Measurements from ENCODE around the gene RAD51AP2. TPM values are rescaled to one million over a fixed set of nuclear protein-coding genes. Genes with fewer than 3 reads are reported as not detected.
A peak's percentile ranks its signal among the peaks of the same experiment; 100 is the strongest.

The RAD51AP2 gene
- total and polyA plus RNA-seq, 2 of the 13 experiments (the other 11 are each of a cell fraction or from before 2014, with no cell fraction given), result 0.11 to 0.12 TPM

DNA sequence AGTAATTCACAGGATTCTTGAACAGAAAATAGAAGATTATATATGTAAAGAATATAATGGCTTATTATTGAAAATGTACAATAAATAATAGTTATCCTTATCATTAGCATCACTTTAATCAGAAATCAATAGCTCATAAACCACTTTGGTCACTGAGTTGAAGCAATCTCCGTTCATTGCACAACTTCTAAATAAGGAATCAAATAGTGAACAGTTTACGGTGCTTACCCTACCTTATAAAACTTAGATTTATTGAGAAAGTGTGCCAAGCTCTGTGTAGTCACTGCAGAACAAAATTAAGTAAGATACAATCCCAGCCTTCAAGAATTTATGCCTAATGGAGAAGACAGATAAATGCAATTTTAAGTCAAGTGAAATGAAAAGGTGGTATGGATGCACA is 29.0 kb upstream of the RAD51AP2 start (continued):
- TF ChIP-seq MYNN (CRISPR knock-in tag; IDR thresholded peaks at IDR 0.05; ENCODE audit: low read depth) (no peak), ZSCAN20 (CRISPR knock-in tag; IDR thresholded peaks at IDR 0.05; ENCODE audit: borderline replicate concordance) (no peak), ZNF788 (CRISPR knock-in tag; IDR thresholded peaks at IDR 0.05; ENCODE audit: borderline replicate concordance) (no peak), ZNF549 (CRISPR knock-in tag; IDR thresholded peaks at IDR 0.05) (no peak), KDM5B (CRISPR knock-in tag; IDR thresholded peaks at IDR 0.05; ENCODE audit: borderline replicate concordance) (no peak), ZNF768 (CRISPR knock-in tag; IDR thresholded peaks at IDR 0.05) (no peak), ZSCAN29 (CRISPR knock-in tag; conservative IDR thresholded peaks at IDR 0.05) (no peak), CEBPB (IDR thresholded peaks at IDR 0.05; ENCODE audit: borderline replicate concordance, low read depth, low read length) (peak; percentile 77; the same call in 1 of the 2 replicates), ZNF292 (CRISPR knock-in tag; IDR thresholded peaks at IDR 0.05; ENCODE audit: borderline replicate concordance, low read depth) (no peak), ZFX (CRISPR knock-in tag; IDR thresholded peaks at IDR 0.05; ENCODE audit: low read depth) (no peak), ZFP37 (CRISPR knock-in tag; IDR thresholded peaks at IDR 0.05; ENCODE audit: borderline replicate concordance) (no peak), ZIK1 (CRISPR knock-in tag; IDR thresholded peaks at IDR 0.05; ENCODE audit: borderline replicate concordance, low read depth) (no peak), SRSF4 (IDR thresholded peaks at IDR 0.05; ENCODE audit: low read depth, low read length, poor library complexity, severe bottlenecking) (no peak), HHEX (CRISPR knock-in tag; IDR thresholded peaks at IDR 0.05) (no peak), XRCC5 (optimal IDR thresholded peaks at IDR 0.05; ENCODE audit: low read length) (no peak)
- TF ChIP-seq, protein P1, sequence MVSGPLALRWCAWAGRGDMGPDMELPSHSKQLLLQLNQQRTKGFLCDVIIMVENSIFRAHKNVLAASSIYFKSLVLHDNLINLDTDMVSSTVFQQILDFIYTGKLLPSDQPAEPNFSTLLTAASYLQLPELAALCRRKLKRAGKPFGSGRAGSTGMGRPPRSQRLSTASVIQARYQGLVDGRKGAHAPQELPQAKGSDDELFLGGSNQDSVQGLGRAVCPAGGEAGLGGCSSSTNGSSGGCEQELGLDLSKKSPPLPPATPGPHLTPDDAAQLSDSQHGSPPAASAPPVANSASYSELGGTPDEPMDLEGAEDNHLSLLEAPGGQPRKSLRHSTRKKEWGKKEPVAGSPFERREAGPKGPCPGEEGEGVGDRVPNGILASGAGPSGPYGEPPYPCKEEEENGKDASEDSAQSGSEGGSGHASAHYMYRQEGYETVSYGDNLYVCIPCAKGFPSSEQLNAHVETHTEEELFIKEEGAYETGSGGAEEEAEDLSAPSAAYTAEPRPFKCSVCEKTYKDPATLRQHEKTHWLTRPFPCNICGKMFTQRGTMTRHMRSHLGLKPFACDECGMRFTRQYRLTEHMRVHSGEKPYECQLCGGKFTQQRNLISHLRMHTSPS (CRISPR knock-in tag; IDR thresholded peaks at IDR 0.05; ENCODE audit: low read depth), result no peak
- TF ChIP-seq, protein P2, sequence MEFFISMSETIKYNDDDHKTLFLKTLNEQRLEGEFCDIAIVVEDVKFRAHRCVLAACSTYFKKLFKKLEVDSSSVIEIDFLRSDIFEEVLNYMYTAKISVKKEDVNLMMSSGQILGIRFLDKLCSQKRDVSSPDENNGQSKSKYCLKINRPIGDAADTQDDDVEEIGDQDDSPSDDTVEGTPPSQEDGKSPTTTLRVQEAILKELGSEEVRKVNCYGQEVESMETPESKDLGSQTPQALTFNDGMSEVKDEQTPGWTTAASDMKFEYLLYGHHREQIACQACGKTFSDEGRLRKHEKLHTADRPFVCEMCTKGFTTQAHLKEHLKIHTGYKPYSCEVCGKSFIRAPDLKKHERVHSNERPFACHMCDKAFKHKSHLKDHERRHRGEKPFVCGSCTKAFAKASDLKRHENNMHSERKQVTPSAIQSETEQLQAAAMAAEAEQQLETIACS (CRISPR knock-in tag; IDR thresholded peaks at IDR 0.05), result no peak

All from HepG2 (cell line).